Caco-2 (cell line): ENCODE results near the gene DZANK1. TPM values are rescaled to one million over a fixed set of nuclear protein-coding genes. Genes with fewer than 3 reads are reported as not detected.

Source experiments
- BruUV-seq: library from RNA; stranded (reverse); fragments of 400-500 nt; replicated peaks from 2 replicates; lab custom pipeline; 2021; lab: Mats Ljungman, UMichigan
- CTCF ChIA-PET: fragments of 300-600 bp; sonication (Branson Sonifier 250); formaldehyde crosslinking; loops from one replicate; lab custom pipeline; 2022; ENCODE audit warnings: antibody characterized with exemption; lab: Charles Lee
- POLR2A ChIA-PET: fragments of 300-600 bp; sonication (Branson Sonifier 250); formaldehyde crosslinking; loops from one replicate; lab custom pipeline; 2022; ENCODE audit warnings: antibody characterized with exemption; lab: Charles Lee
- DNase-seq, 2 experiments: peaks; one replicate each; pipeline versions ENCODE4 v3.0.0 to v3.0.0-alpha.2; 2020 to 2022
- H3K27me3 ChIP-seq: replicated peaks from 2 replicates; pipeline ENCODE4 v1.6.0; 2011; ENCODE audit warnings: low read length; ENCODE audit not compliant: control insufficient read depth, insufficient read depth
- H3K36me3 ChIP-seq: 2 replicates; pipeline ENCODE4 v1.5.1; 2011; ENCODE audit warnings: low read length; ENCODE audit not compliant: control insufficient read depth, insufficient read depth
- H3K4me1 ChIP-seq: fragments of 250-450 bp; sonication (Bioruptor Pico); 2 replicates; pipeline ENCODE4 v1.5.1; 2020; ENCODE audit warnings: mild to moderate bottlenecking
- H3K4me3 ChIP-seq: 2 replicates; pipeline ENCODE4 v1.5.1; 2011; ENCODE audit warnings: low read depth, mild to moderate bottlenecking, control low read depth, low read length
- H3K9me3 ChIP-seq: fragments of 250-450 bp; sonication (Bioruptor Pico); 2 replicates; pipeline ENCODE4 v1.5.1; 2020; ENCODE audit warnings: mild to moderate bottlenecking, moderate library complexity
- H3K27ac Mint-ChIP-seq: one replicate; pipeline ENCODE4 v1.8.0; 2022; ENCODE audit warnings: mixed read lengths; ENCODE audit not compliant: unreplicated experiment
- H3K27me3 Mint-ChIP-seq: one replicate; pipeline ENCODE4 v1.8.0; 2022; ENCODE audit warnings: mixed read lengths; ENCODE audit not compliant: insufficient read depth, unreplicated experiment
- H3K36me3 Mint-ChIP-seq: one replicate; pipeline ENCODE4 v1.8.0; 2022; ENCODE audit warnings: mild to moderate bottlenecking, mixed read lengths; ENCODE audit not compliant: insufficient read depth, unreplicated experiment
- H3K4me1 Mint-ChIP-seq: one replicate; pipeline ENCODE4 v1.8.0; 2022; ENCODE audit warnings: low read depth, mixed read lengths; ENCODE audit not compliant: unreplicated experiment
- H3K4me3 Mint-ChIP-seq: one replicate; pipeline ENCODE4 v1.8.0; 2022; ENCODE audit warnings: mild to moderate bottlenecking, moderate library complexity, mixed read lengths; ENCODE audit not compliant: unreplicated experiment
- H3K9me3 Mint-ChIP-seq: one replicate; pipeline ENCODE4 v1.8.0; 2022; ENCODE audit warnings: mixed read lengths; ENCODE audit not compliant: unreplicated experiment
- CTCF ChIP-seq, 2 experiments: fragments of 200-600 bp in 1 of 2; IDR thresholded peaks; 1 replicate in 1 of 2; 2 replicates in 1 of 2; pipeline versions ENCODE4 v1.5.1 to v1.8.0; 2011 to 2022; ENCODE audit warnings: antibody characterized with exemption in 1 of 2, control low read depth in 1 of 2, inconsistent platforms in 1 of 2, low read depth in 1 of 2, low read length in 1 of 2, mild to moderate bottlenecking in 1 of 2, moderate library complexity in 1 of 2; ENCODE audit not compliant: insufficient read depth in 1 of 2, severe bottlenecking in 1 of 2, unreplicated experiment in 1 of 2
- intact Hi-C: fragments of 100-400 bp; cut with micrococcal nuclease; formaldehyde crosslinking; loops from one replicate; pipeline ENCODE4 v1.10.0; 2022; ENCODE audit not compliant: unreplicated experiment
- total RNA-seq: library from RNA; stranded (reverse); gene quantifications from 2 replicates; pipeline ENCODE4 v1.2.3, GENCODE V29; 2022

Gene DZANK1
- total RNA-seq, 1 experiment from 2014 or later, result 8.6 TPM

- Histone ChIP-seq H3K27me3 (no peaks in the 10 kb centered on the region), H3K36me3 (peaks cover 2% of the 10 kb centered on the region; the same call in 1 of the 2 replicates), H3K4me3 (no peak overlapping the region), H3K9me3 (no peaks in the 10 kb centered on the region), H3K4me1 (peaks cover 25% of the 10 kb centered on the region)
- DNase-seq, result no peak
- no peak for TF ChIP-seq CTCF (IDR thresholded peaks at IDR 0.05; ENCODE audit: insufficient read depth in 1 of 2, low read depth in 1 of 2, low read length in 1 of 2, severe bottlenecking in 1 of 2, unreplicated experiment in 1 of 2)
- Mint-ChIP-seq H3K27ac (peak overlapping the region; percentile 79), H3K4me1 (peaks cover 8% of the 10 kb centered on the region), H3K36me3 (peaks cover 64% of the 10 kb centered on the region), H3K27me3 (no peaks in the 10 kb centered on the region), H3K9me3 (no peaks in the 10 kb centered on the region), H3K4me3 (peak overlapping the region; percentile 24)
- ChIA-PET POLR2A (interaction anchor here (1.4 to 1.7 kb wide), 2 partner anchors 20 to 30 kb away, joined by 4 to 17 read pairs; partner anchors contain the start of genes RBBP9 and SEC23B), CTCF (no interaction called here)
- BruUV-seq, result TSS peak; percentile 5
- intact Hi-C loops, result no loop called here
Measured at GRCh38 chr20:18477218-18477617, 10.4 kb upstream of the DZANK1 start.

- peaks cover 6% of the 10 kb centered on the region; the same call in 1 of the 2 replicates for H3K4me1 ChIP-seq
- H3K27me3 ChIP-seq, result no peaks in the 10 kb centered on the region
- Mint-ChIP-seq H3K9me3 (no peaks in the 10 kb centered on the region), H3K4me1 (peaks cover 17% of the 10 kb centered on the region), H3K36me3 (peaks cover 18% of the 10 kb centered on the region), H3K27ac (peak overlapping the region; percentile 100), H3K4me3 (peak overlapping the region; percentile 98), H3K27me3 (no peaks in the 10 kb centered on the region)
- intact Hi-C loops, result loop anchor here (2.0 to 5.0 kb wide), 2 partner anchors 34 to 54 kb away; no protein-coding TSS in a partner anchor
- CTCF ChIA-PET, result interaction anchor here (0.9 to 1.0 kb wide), 2 partner anchors 30 to 41 kb away, joined by 3 to 4 read pairs; partner anchors contain the start of genes RBBP9 and SEC23B
- BruUV-seq, result TSS peak; percentile 66
- no peak for TF ChIP-seq CTCF (IDR thresholded peaks at IDR 0.05; ENCODE audit: insufficient read depth in 1 of 2, low read depth in 1 of 2, low read length in 1 of 2, severe bottlenecking in 1 of 2, unreplicated experiment in 1 of 2)
- DNase-seq, result no peak
- H3K4me3 ChIP-seq, result peak overlapping the region; percentile 82
- POLR2A ChIA-PET, result interaction anchor here (0.5 to 2.2 kb wide), 6 partner anchors 12 to 896 kb away, joined by 3 to 48 read pairs (median 6); partner anchors contain the start of genes RBBP9 and SEC23B
- no peaks in the 10 kb centered on the region for H3K36me3 ChIP-seq
- no peaks in the 10 kb centered on the region for H3K9me3 ChIP-seq
Measured at GRCh38 chr20:18466574-18466893, 296 bp downstream of the DZANK1 start.

GRCh38 chr20:18465536-18466200 lies 1.2 kb downstream of the DZANK1 start:
- ChIA-PET CTCF (no interaction called here), POLR2A (no interaction called here)
- peaks cover 17% of the 10 kb centered on the region for H3K4me1 Mint-ChIP-seq
- H3K9me3 Mint-ChIP-seq, result no peaks in the 10 kb centered on the region
- intact Hi-C loops, result loop anchor here (2.0 to 5.0 kb wide), 2 partner anchors 33 to 53 kb away; no protein-coding TSS in a partner anchor
- peaks cover 6% of the 10 kb centered on the region; the same call in 1 of the 2 replicates for H3K4me1 ChIP-seq
- no peaks in the 10 kb centered on the region for H3K36me3 ChIP-seq
- TF ChIP-seq CTCF (IDR thresholded peaks at IDR 0.05; ENCODE audit: insufficient read depth in 1 of 2, low read depth in 1 of 2, low read length in 1 of 2, severe bottlenecking in 1 of 2, unreplicated experiment in 1 of 2), result no peak
- no TSS peak for BruUV-seq
- H3K27me3 Mint-ChIP-seq, result no peaks in the 10 kb centered on the region
- H3K27me3 ChIP-seq, result no peaks in the 10 kb centered on the region
- H3K4me3 ChIP-seq, result no peak overlapping the region
- no peaks in the 10 kb centered on the region for H3K9me3 ChIP-seq
- peaks cover 18% of the 10 kb centered on the region for H3K36me3 Mint-ChIP-seq
- peak overlapping the region; percentile 98 for H3K4me3 Mint-ChIP-seq
- H3K27ac Mint-ChIP-seq, result no peak overlapping the region
- no peak for DNase-seq
